ENCODE data around the gene SLC27A1. TPM values are rescaled to one million over a fixed set of nuclear protein-coding genes. Genes with fewer than 3 reads are reported as not detected.

The SLC27A1 gene
- total RNA-seq (100 to 1,000 TPM in 1 of 9 donors, 10 to 100 TPM in 7, 1 to 10 TPM in 1; 4.9 to 107 (median 56.3) TPM), polyA plus RNA-seq (10 to 100 TPM in 2 of 3 donors, 1 to 10 TPM in 1; 6.8 to 78.8 (median 33.3) TPM)
- long read RNA-seq, donor 1: 0 reads
- long read RNA-seq, donor 2: 0 reads
- long read RNA-seq, donor 3: 0 reads
- long read RNA-seq, donor 4, partial matches to known transcripts: 0 of 10 reads
- long read RNA-seq, donor 4, other reads (novel, unspliced or antisense): 8 of 10 reads
- long read RNA-seq, donor 5, transcript SLC27A1-201 (12 exons, 3,594 nt): major isoform, 40 of 194 reads
- long read RNA-seq, donor 5, partial matches to known transcripts: 18 of 194 reads
- long read RNA-seq, donor 5, other reads (novel, unspliced or antisense): 136 of 194 reads
- long read RNA-seq, donor 6, partial matches to known transcripts: 1 of 10 reads
- long read RNA-seq, donor 6, other reads (novel, unspliced or antisense): 8 of 10 reads
- long read RNA-seq, donor 7: 0 reads
- long read RNA-seq, donor 8: 0 reads
- long read RNA-seq, donor 9, partial matches to known transcripts: 0 of 1 reads
- long read RNA-seq, donor 9, other reads (novel, unspliced or antisense): 0 of 1 reads
- long read RNA-seq, donor 10: 0 reads

DNA sequence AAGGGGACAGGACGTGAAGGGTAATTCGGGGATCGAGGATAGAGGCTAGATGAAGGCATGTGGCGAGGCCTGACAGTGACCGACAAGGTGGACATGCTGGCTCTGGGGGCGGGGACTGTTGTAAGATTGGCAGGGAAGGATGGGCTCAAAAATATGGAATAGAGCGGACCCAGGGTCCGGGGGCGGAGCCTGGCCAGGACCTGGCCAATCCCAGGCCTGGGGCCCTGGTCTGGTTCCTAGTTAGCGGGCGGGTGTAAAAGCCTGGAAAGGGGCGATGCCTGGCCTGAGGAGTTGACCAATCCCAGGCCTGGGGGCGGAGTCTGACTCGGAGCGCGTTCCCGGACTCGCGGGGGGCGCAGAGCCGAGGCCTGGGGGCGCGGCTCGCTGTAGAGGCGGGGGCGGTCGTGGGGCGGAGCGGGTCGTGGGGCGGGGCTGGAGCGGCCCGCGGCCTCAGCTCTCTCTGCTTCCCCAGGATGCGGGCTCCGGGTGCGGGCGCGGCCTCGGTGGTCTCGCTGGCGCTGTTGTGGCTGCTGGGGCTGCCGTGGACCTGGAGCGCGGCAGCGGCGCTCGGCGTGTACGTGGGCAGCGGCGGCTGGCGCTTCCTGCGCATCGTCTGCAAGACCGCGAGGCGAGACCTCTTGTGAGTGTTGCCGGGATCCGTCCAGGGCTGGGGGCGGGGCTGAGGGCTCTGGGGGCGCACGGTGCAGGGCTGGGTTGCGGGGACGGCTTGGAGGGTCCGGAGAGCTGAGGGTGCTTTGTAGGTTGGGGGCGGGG, at the start of gene SLC27A1:
Gene SLC27A1, plus strand, starts transcription at position 457 of the 774 bp plus-strand sequence. Its CDS starts 17 bp downstream, at position 474.
- H3K4me3 ChIP-seq: peak within 1 kb of the TSS in 3 of 4 donors; percentile 27 to 72 (median 56)
- intact Hi-C loops (cut with DNase I): no loop called here
- peak within 1 kb of the TSS; percentile 65 to 95 (median 83) for H3K27ac ChIP-seq
- no peaks in the 10 kb centered on the region for H3K27me3 ChIP-seq
- H3K36me3 ChIP-seq (replicated peaks in 1 of 2): no peaks in the 10 kb centered on the region
- H3K4me1 ChIP-seq (replicated peaks in 1 of 2): peaks cover 32 to 41% of the 10 kb centered on the region in 2 donors
- 0 to 1% (median 0%) methylated on average over 10 to 67 of the region's 67 CpGs for WGBS, 4 donors
- TF ChIP-seq, protein P1, sequence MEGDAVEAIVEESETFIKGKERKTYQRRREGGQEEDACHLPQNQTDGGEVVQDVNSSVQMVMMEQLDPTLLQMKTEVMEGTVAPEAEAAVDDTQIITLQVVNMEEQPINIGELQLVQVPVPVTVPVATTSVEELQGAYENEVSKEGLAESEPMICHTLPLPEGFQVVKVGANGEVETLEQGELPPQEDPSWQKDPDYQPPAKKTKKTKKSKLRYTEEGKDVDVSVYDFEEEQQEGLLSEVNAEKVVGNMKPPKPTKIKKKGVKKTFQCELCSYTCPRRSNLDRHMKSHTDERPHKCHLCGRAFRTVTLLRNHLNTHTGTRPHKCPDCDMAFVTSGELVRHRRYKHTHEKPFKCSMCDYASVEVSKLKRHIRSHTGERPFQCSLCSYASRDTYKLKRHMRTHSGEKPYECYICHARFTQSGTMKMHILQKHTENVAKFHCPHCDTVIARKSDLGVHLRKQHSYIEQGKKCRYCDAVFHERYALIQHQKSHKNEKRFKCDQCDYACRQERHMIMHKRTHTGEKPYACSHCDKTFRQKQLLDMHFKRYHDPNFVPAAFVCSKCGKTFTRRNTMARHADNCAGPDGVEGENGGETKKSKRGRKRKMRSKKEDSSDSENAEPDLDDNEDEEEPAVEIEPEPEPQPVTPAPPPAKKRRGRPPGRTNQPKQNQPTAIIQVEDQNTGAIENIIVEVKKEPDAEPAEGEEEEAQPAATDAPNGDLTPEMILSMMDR (IDR thresholded peaks at IDR 0.05): no peak
- TF ChIP-seq POLR2A (IDR thresholded peaks at IDR 0.05): peak in 1 of 2 donors; percentile 18
- peak; percentile 98 to 100 (median 99) for DNase-seq
- H3K9me3 ChIP-seq (replicated peaks in 1 of 3): no peaks in the 10 kb centered on the region

DNA sequence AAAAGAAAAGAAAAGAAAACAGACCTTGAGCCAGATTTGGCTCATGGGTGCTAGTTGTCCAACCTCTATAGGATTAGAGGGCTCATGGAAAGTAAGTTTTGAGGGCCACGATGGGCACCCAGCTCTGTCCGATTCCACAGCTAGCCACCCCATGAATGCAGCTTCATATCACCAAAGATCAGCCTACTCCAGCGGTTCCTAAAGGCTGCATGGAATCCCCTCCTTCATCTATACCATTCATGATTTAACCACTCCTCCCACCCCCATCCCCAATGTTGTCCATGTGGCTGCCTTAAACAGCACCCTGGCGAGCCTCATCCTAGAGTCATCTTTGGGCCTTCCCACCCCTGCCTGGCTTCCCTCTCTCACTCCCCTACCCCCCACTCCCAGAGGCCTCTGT, 48.4 kb upstream of the SLC27A1 start:
- H3K4me1 ChIP-seq (replicated peaks in 1 of 2): peaks cover 9 to 13% of the 10 kb centered on the region in 2 donors
- DNase-seq: no peak
- no peak overlapping the region for H3K27ac ChIP-seq
- H3K9me3 ChIP-seq (replicated peaks in 1 of 3): no peaks in the 10 kb centered on the region
- intact Hi-C loops (cut with DNase I): no loop called here
- WGBS, 4 donors: 94 to 100% (median 95%) methylated on average over 4 of the region's 4 CpGs
- TF ChIP-seq, protein P1 (IDR thresholded peaks at IDR 0.05): no peak
- no peak for TF ChIP-seq POLR2A (IDR thresholded peaks at IDR 0.05)
- H3K36me3 ChIP-seq (replicated peaks in 1 of 2): no peaks in the 10 kb centered on the region
- no peaks in the 10 kb centered on the region for H3K27me3 ChIP-seq
- H3K4me3 ChIP-seq: no peak overlapping the region

DNA sequence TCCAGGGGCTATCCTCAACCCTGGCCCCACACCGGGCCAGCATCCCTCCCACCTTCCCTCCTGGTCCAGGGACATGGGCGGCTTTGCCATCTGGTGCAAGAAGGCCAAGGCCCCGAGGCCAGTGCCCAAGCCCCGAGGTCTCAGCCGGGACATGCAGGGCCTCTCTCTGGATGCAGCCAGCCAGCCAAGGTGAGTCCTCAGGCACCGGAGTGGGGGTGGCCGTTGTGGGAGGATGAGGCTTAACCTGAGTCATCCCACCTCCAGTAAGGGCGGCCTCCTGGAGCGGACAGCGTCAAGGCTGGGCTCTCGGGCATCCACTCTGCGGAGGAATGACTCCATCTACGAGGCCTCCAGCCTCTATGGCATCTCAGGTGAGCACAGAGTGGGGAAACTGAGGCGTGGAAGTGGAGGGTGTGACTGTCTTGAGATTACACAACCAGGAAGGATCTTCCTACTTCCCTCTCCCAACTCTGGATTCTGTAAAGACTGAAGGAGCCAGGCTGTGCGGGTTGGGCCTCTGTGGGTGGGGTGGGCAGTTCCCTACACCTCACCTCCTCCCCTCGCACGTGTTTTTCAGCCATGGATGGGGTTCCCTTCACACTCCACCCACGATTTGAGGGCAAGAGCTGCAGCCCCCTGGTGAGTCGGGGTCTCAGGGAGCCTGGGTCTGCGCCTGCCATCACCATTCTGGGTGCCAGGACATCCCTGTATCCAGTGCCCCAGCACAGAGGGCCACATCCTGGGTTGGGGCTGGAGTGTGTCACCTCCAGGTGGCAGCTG, 46.7 kb upstream of the SLC27A1 start:
- no peak for TF ChIP-seq POLR2A (IDR thresholded peaks at IDR 0.05)
- TF ChIP-seq, protein P1 (IDR thresholded peaks at IDR 0.05): no peak
- peak in 2 of 7 donors; percentile 50 to 59 for DNase-seq
- Histone ChIP-seq H3K27me3 (no peaks in the 10 kb centered on the region), H3K36me3 (replicated peaks in 1 of 2) (no peaks in the 10 kb centered on the region), H3K9me3 (replicated peaks in 1 of 3) (no peaks in the 10 kb centered on the region), H3K4me1 (replicated peaks in 1 of 2) (peaks cover 8 to 13% of the 10 kb centered on the region in 2 donors), H3K27ac (no peak overlapping the region), H3K4me3 (no peak overlapping the region)
- intact Hi-C loops (cut with DNase I): no loop called here
- 62 to 77% (median 72%) methylated on average over 10 to 20 of the region's 20 CpGs for WGBS, 4 donors
